Adrenal gland (tissue), 5 donors: ENCODE data around the gene ARHGAP30.

Source experiments
- CTCF ChIP-seq, 6 experiments: fragments of 450-650 bp in 4 of 6; fragments of 200-600 bp in 2 of 6; sonication (generic) in 1 of 6; IDR thresholded peaks; 1 replicate in 5 of 6; 2 replicates in 1 of 6; pipeline versions ENCODE4 v1.5.1 to v1.8.0; 2016 to 2021; ENCODE audit warnings: antibody characterized with exemption in 6 of 6, mild to moderate bottlenecking in 2 of 6, moderate library complexity in 1 of 6
- POLR2A ChIP-seq, 2 donors: fragments of 450-650 bp; IDR thresholded peaks; one replicate each; pipeline ENCODE4 v1.6.1; 2017; ENCODE audit warnings: antibody characterized with exemption in 2 of 2, mild to moderate bottlenecking in 2 of 2, moderate library complexity in 1 of 2
- donor health status: DM: no; HTN: no; CAD: no.

- TF ChIP-seq CTCF (IDR thresholded peaks at IDR 0.05) (no peak), POLR2A (IDR thresholded peaks at IDR 0.05) (no peak)
Observed at GRCh38 chr1:161007369-161007768, 62.3 kb downstream of the ARHGAP30 start.
